H1 (cell line): ENCODE data around the gene ITLN1. TPM values are rescaled to one million over a fixed set of nuclear protein-coding genes. Genes with fewer than 3 reads are reported as not detected.

Experiments used
- EZH2 ChIP-seq: fragments of 200-600 bp; sonication (generic); IDR thresholded peaks from 2 replicates; pipeline ENCODE4 v1.7.1; 2012; ENCODE audit warnings: low read depth, mild to moderate bottlenecking, moderate library complexity, low read length, inconsistent platforms; ENCODE audit not compliant: severe bottlenecking
- KDM5A ChIP-seq: fragments of 200-600 bp; IDR thresholded peaks from 2 replicates; pipeline ENCODE4 v1.7.1; 2012; ENCODE audit warnings: mild to moderate bottlenecking, low read length, inconsistent platforms, mixed read lengths
- RFX5 ChIP-seq: IDR thresholded peaks from 2 replicates; pipeline ENCODE4 v1.6.1; 2011; ENCODE audit warnings: low read depth, low read length, improper control_type of control experiment, borderline replicate concordance
- RXRA ChIP-seq: IDR thresholded peaks from 2 replicates; pipeline ENCODE4 v1.6.1; 2011; ENCODE audit warnings: low read depth, mild to moderate bottlenecking, low read length, moderate library complexity; ENCODE audit not compliant: insufficient read depth
- SIRT6 ChIP-seq: IDR thresholded peaks from one replicate; pipeline ENCODE4 v1.7.1; 2012; ENCODE audit warnings: low read length, inconsistent platforms
- ZNF274 ChIP-seq: IDR thresholded peaks from 2 replicates; pipeline ENCODE4 v1.7.0; 2012; ENCODE audit warnings: low read length, borderline replicate concordance; ENCODE audit errors: extremely low read depth
- polyA plus RNA-seq, 7 experiments: library from polyadenylated mRNA; depleted of rRNA in 3 of 7; stranded (reverse) in 5 of 7; unstranded in 2 of 7; fragments of >200 nt in 5 of 7; fragments of 200-250 nt in 2 of 7; gene quantifications; 1 replicate in 5 of 7; 2 replicates in 1 of 7; 4 replicates in 1 of 7; pipeline versions ENCODE4 v1.2.1 to v1.2.3, GENCODE V29; 2011 to 2013; ENCODE audit warnings: missing spikeins in 2 of 7, mixed read lengths in 2 of 7
- total RNA-seq: library from RNA; stranded (reverse); fragmentation: NEBNext Ultra II Directional; extraction: Animal tissue kit (Norgen Biotek cat#: 25700); gene quantifications from 2 replicates; pipeline ENCODE4 v1.2.1, GENCODE V29; 2021

Gene ITLN1
- total and polyA plus RNA-seq, 2 of the 8 experiments (the other 6 are each of a cell fraction or from before 2014, with no cell fraction given) = not detected

- no peak for TF ChIP-seq RXRA
- no peak for TF ChIP-seq RFX5
- no peak for TF ChIP-seq KDM5A
- no peak for TF ChIP-seq EZH2
- no peak for TF ChIP-seq SIRT6
- no peak for TF ChIP-seq ZNF274
These were observed 57.6 kb downstream of the ITLN1 start (continued) for GRCh38 chr1:160827418-160827817.
